GM12878 (cell line): Measurements from ENCODE around the gene ZXDC. TPM values are rescaled to one million over a fixed set of nuclear protein-coding genes. Genes with fewer than 3 reads are reported as not detected.

Experiments
- ATAC-seq: fragments of 200-7000 bp; cut with Tn5 transposase; 3 replicates; pipeline ENCODE4 v1.9.1; 2020; ENCODE audit warnings: mild to moderate bottlenecking, moderate library complexity
- BruUV-seq: library from RNA; stranded (reverse); fragments of 400-500 nt; replicated peaks from 2 replicates; lab custom pipeline; 2021; lab: Mats Ljungman, UMichigan
- CTCF ChIA-PET: fragments of 300-600 bp; sonication (Branson Sonifier 250); formaldehyde crosslinking; extraction: SDS; loops from one replicate; lab custom pipeline; 2021; ENCODE audit warnings: inconsistent platforms; lab: Yijun Ruan, JAX
- POLR2A ChIA-PET: fragments of 350-600 bp; formaldehyde crosslinking; extraction: SDS; loops from one replicate; lab custom pipeline; 2021; ENCODE audit warnings: inconsistent platforms; lab: Charles Lee
- RAD21 ChIA-PET: fragments of 300-600 bp; sonication (Branson Sonifier 250); formaldehyde crosslinking; loops from one replicate; lab custom pipeline; 2023; ENCODE audit warnings: antibody characterized with exemption; ENCODE audit not compliant: unreplicated experiment; lab: Charles Lee
- SMC1A ChIA-PET: fragments of 300-600 bp; sonication (Branson Sonifier 250); formaldehyde crosslinking; loops from one replicate; lab custom pipeline; 2023; ENCODE audit not compliant: unreplicated experiment, uncharacterized antibody; lab: Charles Lee
- DNase-seq: peaks from one replicate; pipeline ENCODE4 v3.0.0-alpha.2; 2011; ENCODE audit warnings: low read depth, low spot score
- FAIRE-seq: peaks from 3 replicates; lab custom pipeline; 2011; peaks lifted over from hg19 to GRCh38; lab: Jason Lieb, UNC
- H2AFZ ChIP-seq: 2 replicates; pipeline ENCODE4 v1.6.0; 2011; ENCODE audit warnings: low read depth, low read length, control low read depth; ENCODE audit not compliant: control insufficient read depth
- H3K27ac ChIP-seq: 2 replicates; pipeline ENCODE4 v1.5.1; 2011; ENCODE audit warnings: control low read depth; ENCODE audit not compliant: control insufficient read depth, insufficient read depth
- H3K27me3 ChIP-seq, 2 experiments: replicated peaks in 1 of 2; 2 replicates each; pipeline versions ENCODE4 v1.6.0 to v1.6.1; 2011; ENCODE audit warnings: low read length in 1 of 2; ENCODE audit not compliant: control insufficient read depth in 2 of 2, insufficient read depth in 2 of 2
- H3K36me3 ChIP-seq, 2 experiments: 2 replicates each; pipeline ENCODE4 v1.5.1; 2011; ENCODE audit warnings: low read length in 1 of 2; ENCODE audit not compliant: control insufficient read depth in 2 of 2, insufficient read depth in 2 of 2
- H3K4me1 ChIP-seq: 2 replicates; pipeline ENCODE4 v1.6.1; 2011; ENCODE audit warnings: mild to moderate bottlenecking, low read length, moderate library complexity, mixed read lengths; ENCODE audit not compliant: control insufficient read depth, insufficient read depth
- H3K4me2 ChIP-seq: 2 replicates; pipeline ENCODE4 v1.6.0; 2011; ENCODE audit warnings: control low read depth; ENCODE audit not compliant: control insufficient read depth, insufficient read depth
- H3K4me3 ChIP-seq: fragments of 200-600 bp; sonication (generic); 2 replicates; pipeline ENCODE4 v1.5.1; 2016
- H3K79me2 ChIP-seq: 2 replicates; pipeline ENCODE4 v1.6.0; 2011; ENCODE audit warnings: low read length; ENCODE audit not compliant: control insufficient read depth, insufficient read depth
- H3K9ac ChIP-seq: 2 replicates; pipeline ENCODE4 v1.8.0; 2011; ENCODE audit warnings: low read length, control low read depth, mixed read lengths; ENCODE audit not compliant: control insufficient read depth, insufficient read depth
- H3K9me3 ChIP-seq: replicated peaks from 3 replicates; pipeline ENCODE4 v1.5.1; 2011; ENCODE audit warnings: mild to moderate bottlenecking, low read length; ENCODE audit not compliant: control insufficient read depth, insufficient read depth
- H4K20me1 ChIP-seq: 2 replicates; pipeline ENCODE4 v1.6.0; 2011; ENCODE audit not compliant: control insufficient read depth, insufficient read depth
- ATF2 ChIP-seq: IDR thresholded peaks from 2 replicates; pipeline ENCODE4 v1.6.1; 2012; ENCODE audit warnings: low read length, inconsistent platforms
- BCL3 ChIP-seq: IDR thresholded peaks from 2 replicates; pipeline ENCODE4 v1.6.1; 2011; ENCODE audit warnings: borderline replicate concordance, low read depth, mild to moderate bottlenecking, moderate library complexity, low read length; ENCODE audit not compliant: insufficient read depth, poor library complexity, severe bottlenecking
- E4F1 ChIP-seq: fragments of 450-650 bp; IDR thresholded peaks from 2 replicates; pipeline ENCODE4 v1.6.1; 2018; ENCODE audit warnings: borderline replicate concordance, mild to moderate bottlenecking; ENCODE audit not compliant: partially characterized antibody
- FOXM1 ChIP-seq: IDR thresholded peaks from 2 replicates; pipeline ENCODE4 v1.6.1; 2012; ENCODE audit warnings: low read depth, mild to moderate bottlenecking, inconsistent platforms, low read length, moderate library complexity
- IRF5 ChIP-seq: fragments of 450-650 bp; IDR thresholded peaks from 2 replicates; pipeline ENCODE4 v1.6.1; 2017; ENCODE audit warnings: borderline replicate concordance
- KAT2A ChIP-seq: conservative IDR thresholded peaks from 2 replicates; pipeline ENCODE4 v1.6.1; 2011; ENCODE audit warnings: low read depth, low read length; ENCODE audit not compliant: control insufficient read depth
- MEF2B ChIP-seq: fragments of 450-650 bp; IDR thresholded peaks from 2 replicates; pipeline ENCODE4 v1.6.1; 2018; ENCODE audit warnings: mild to moderate bottlenecking, moderate library complexity; ENCODE audit not compliant: partially characterized antibody, poor library complexity, severe bottlenecking
- PKNOX1 ChIP-seq: fragments of 450-650 bp; IDR thresholded peaks from 2 replicates; pipeline ENCODE4 v1.6.1; 2016; ENCODE audit warnings: mild to moderate bottlenecking
- SMARCA5 ChIP-seq: fragments of 450-650 bp; IDR thresholded peaks from 2 replicates; pipeline ENCODE4 v1.6.1; 2017; ENCODE audit warnings: mild to moderate bottlenecking
- SREBF2 ChIP-seq: IDR thresholded peaks from 2 replicates; pipeline ENCODE4 v1.6.1; 2012; ENCODE audit warnings: mild to moderate bottlenecking, low read length
- WRNIP1 ChIP-seq: IDR thresholded peaks from 2 replicates; pipeline ENCODE4 v1.6.1; 2011; ENCODE audit warnings: low read depth, low read length, improper control_type of control experiment, borderline replicate concordance
- WGBS: methylation state at CpG from one replicate; pipeline ENCODE4 v1.1.6; 2016; ENCODE audit warnings: low lambda C conversion rate; ENCODE audit not compliant: insufficient replicate concordance, insufficient coverage; ENCODE audit errors: missing lambda C conversion rate; 5-methylcytosine and 5-hydroxymethylcytosine counted together
- in situ Hi-C: fragments of 300-500 bp; cut with MboI; formaldehyde crosslinking; loops from 9 replicates; pipeline ENCODE4 v1.14.3; 2018; ENCODE audit warnings: mixed read lengths
- intact Hi-C: fragments of 100-400 bp; cut with micrococcal nuclease; formaldehyde crosslinking; loops from one replicate; pipeline ENCODE4 v1.14.2; 2022; ENCODE audit not compliant: unreplicated experiment
- polyA plus RNA-seq, 11 experiments: library from polyadenylated mRNA; depleted of rRNA in 4 of 11; unstranded in 6 of 11; stranded (reverse) in 5 of 11; fragments of >200 nt; fragmentation: Nextera tagmentation in 4 of 11; fragmentation: Illumina TruSeq in 1 of 11; extraction: Ambion mirVana in 4 of 11; extraction: Trizol in 1 of 11; gene quantifications; 1 replicate in 1 of 11; 2 replicates in 10 of 11; pipeline versions ENCODE4 v1.2.1 to v1.2.3, GENCODE V29; 2011 to 2016; ENCODE audit warnings: inconsistent platforms in 2 of 11, missing spikeins in 2 of 11, low read depth in 1 of 11
- total RNA-seq, 4 experiments: library from RNA; depleted of rRNA in 3 of 4; stranded (reverse); fragments of >200 nt in 3 of 4; fragmentation: Illumina TruSeq in 1 of 4; extraction: Trizol in 1 of 4; gene quantifications; 2 replicates each; pipeline versions ENCODE4 v1.2.1 to v1.2.3, GENCODE V29; 2013 to 2021

Gene ZXDC
- total and polyA plus RNA-seq, 10 of the 15 experiments (the other 5 are each of a cell fraction or from before 2014, with no cell fraction given): 0.72 to 15.3 (median 8.5) TPM

- TF ChIP-seq PKNOX1: no peak
- no peak for TF ChIP-seq SREBF2
- TF ChIP-seq E4F1: no peak
- TF ChIP-seq BCL3: no peak
- TF ChIP-seq, all 136 proteins: peak for 0
These were observed 28.9 kb downstream of the ZXDC start (continued) for GRCh38 chr3:126446791-126447190.

GRCh38 chr3:126446301-126446700 lies 29.4 kb downstream of the ZXDC start:
- intact Hi-C loops: no loop called here
- CTCF ChIA-PET: no interaction called here
- TF ChIP-seq FOXM1: no peak
- no peak for TF ChIP-seq SMARCA5
- no peak for TF ChIP-seq KAT2A
- no peak for TF ChIP-seq ATF2
- no peak for TF ChIP-seq MEF2B
- no peak for TF ChIP-seq IRF5
- no peak for TF ChIP-seq WRNIP1

More at GRCh38 chr3:126446301-126446700, 29.4 kb downstream of the ZXDC start:
- FAIRE-seq (no peak), DNase-seq (no peak), ATAC-seq (no peak)
- no peaks in the 10 kb centered on the region for H3K79me2 ChIP-seq
- H4K20me1 ChIP-seq: no peaks in the 10 kb centered on the region
- no peak overlapping the region for H3K4me3 ChIP-seq
- no peak overlapping the region for H3K9ac ChIP-seq
- H3K4me1 ChIP-seq: no peaks in the 10 kb centered on the region
- in situ Hi-C loops: no loop called here
- ChIA-PET RAD21 (no interaction called here), SMC1A (no interaction called here), POLR2A (no interaction called here)
- H3K36me3 ChIP-seq: peaks cover 2 to 8% of the 10 kb centered on the region in 2 experiments; a peak in 3 of 4 replicates
- H3K27me3 ChIP-seq: no peaks in the 10 kb centered on the region
- no peak overlapping the region for H2AFZ ChIP-seq
- WGBS: 99% methylated on average over 8 of the region's 8 CpGs
- no peak overlapping the region for H3K27ac ChIP-seq
- no peak overlapping the region for H3K4me2 ChIP-seq
- BruUV-seq: no TSS peak
- H3K9me3 ChIP-seq: no peaks in the 10 kb centered on the region
